H1 (cell line): Measurements from ENCODE around the gene TRIM32. TPM values are rescaled to one million over a fixed set of nuclear protein-coding genes. Genes with fewer than 3 reads are reported as not detected.

Experiments used
- BRCA1 ChIP-seq: IDR thresholded peaks from 2 replicates; pipeline ENCODE4 v1.6.1; 2012; ENCODE audit warnings: low read depth, low read length, improper control_type of control experiment
- RAD21 ChIP-seq, 2 experiments: IDR thresholded peaks in 1 of 2; conservative IDR thresholded peaks in 1 of 2; 2 replicates each; pipeline ENCODE4 v1.6.1; 2011; ENCODE audit warnings: low read depth in 2 of 2, low read length in 2 of 2, improper control_type of control experiment in 1 of 2, inconsistent platforms in 1 of 2, mild to moderate bottlenecking in 1 of 2, moderate library complexity in 1 of 2
- SIX5 ChIP-seq: IDR thresholded peaks from 2 replicates; pipeline ENCODE4 v1.6.1; 2011; ENCODE audit warnings: mild to moderate bottlenecking, low read depth, low read length
- polyA plus RNA-seq, 7 experiments: library from polyadenylated mRNA; depleted of rRNA in 3 of 7; stranded (reverse) in 5 of 7; unstranded in 2 of 7; fragments of >200 nt in 5 of 7; fragments of 200-250 nt in 2 of 7; gene quantifications; 1 replicate in 5 of 7; 2 replicates in 1 of 7; 4 replicates in 1 of 7; pipeline versions ENCODE4 v1.2.1 to v1.2.3, GENCODE V29; 2011 to 2013; ENCODE audit warnings: missing spikeins in 2 of 7, mixed read lengths in 2 of 7
- total RNA-seq: library from RNA; stranded (reverse); fragmentation: NEBNext Ultra II Directional; extraction: Animal tissue kit (Norgen Biotek cat#: 25700); gene quantifications from 2 replicates; pipeline ENCODE4 v1.2.1, GENCODE V29; 2021
- TF ChIP-seq, protein P1 (sequence below): IDR thresholded peaks from 2 replicates; pipeline ENCODE4 v1.6.1; 2012; ENCODE audit warnings: inconsistent platforms

The TRIM32 gene
- total and polyA plus RNA-seq, 2 of the 8 experiments (the other 6 are each of a cell fraction or from before 2014, with no cell fraction given): 10.5 to 17.3 TPM

GRCh38 chr9:116737152-116737546 is 50.0 kb downstream of the TRIM32 start (continued):
- TF ChIP-seq RAD21 (IDR thresholded peaks at IDR 0.05 in 1 of 2, conservative IDR thresholded peaks at IDR 0.05 in 1 of 2; ENCODE audit: low read depth in 2 of 2, low read length in 2 of 2): peak; percentile 100
- no peak for TF ChIP-seq SIX5
- TF ChIP-seq, protein P1, sequence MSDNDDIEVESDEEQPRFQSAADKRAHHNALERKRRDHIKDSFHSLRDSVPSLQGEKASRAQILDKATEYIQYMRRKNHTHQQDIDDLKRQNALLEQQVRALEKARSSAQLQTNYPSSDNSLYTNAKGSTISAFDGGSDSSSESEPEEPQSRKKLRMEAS: peak; percentile 46
- TF ChIP-seq BRCA1: peak; percentile 25; the same call in 1 of the 2 replicates
